Stimulated activated CD8-positive, alpha-beta memory T cell treated with anti-CD3 and anti-CD28 coated beads, Interleukin-4, amount 100 ng/mL, for 48 hours (primary cell): ENCODE results near the gene TRIM41.

Experiments used
- DNase-seq: peaks from one replicate; pipeline ENCODE4 v3.0.0-alpha.2; 2020

Gene TRIM41

DNA sequence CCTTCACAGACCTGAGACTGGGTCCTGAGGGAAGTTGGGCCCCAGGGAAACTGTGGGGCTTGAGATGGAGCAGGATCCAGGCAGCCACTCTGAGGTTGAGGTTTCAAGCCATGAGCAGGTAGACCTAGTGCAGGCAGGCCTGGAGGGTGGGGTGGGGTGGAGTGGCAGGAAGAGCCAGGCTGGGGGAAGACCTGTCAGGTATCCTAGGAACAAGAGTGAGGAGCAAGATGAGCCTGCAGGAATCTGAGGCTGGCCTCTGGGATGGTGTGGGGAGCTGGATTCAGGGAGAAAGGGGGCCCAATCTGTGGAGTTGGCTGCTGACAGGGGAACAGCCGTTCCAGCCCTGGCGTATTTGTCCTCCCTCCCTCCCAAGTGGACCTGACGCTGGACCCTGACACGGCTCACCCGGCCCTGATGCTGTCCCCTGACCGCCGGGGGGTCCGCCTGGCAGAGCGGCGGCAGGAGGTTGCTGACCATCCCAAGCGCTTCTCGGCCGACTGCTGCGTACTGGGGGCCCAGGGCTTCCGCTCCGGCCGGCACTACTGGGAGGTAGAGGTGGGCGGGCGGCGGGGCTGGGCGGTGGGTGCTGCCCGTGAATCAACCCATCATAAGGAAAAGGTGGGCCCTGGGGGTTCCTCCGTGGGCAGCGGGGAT, 10.8 kb downstream of the TRIM41 start:
- peak; percentile 34 for DNase-seq

GRCh38 chr5:181234455-181235306, 11.6 kb downstream of the TRIM41 start:
- peak; percentile 43 for DNase-seq

DNA sequence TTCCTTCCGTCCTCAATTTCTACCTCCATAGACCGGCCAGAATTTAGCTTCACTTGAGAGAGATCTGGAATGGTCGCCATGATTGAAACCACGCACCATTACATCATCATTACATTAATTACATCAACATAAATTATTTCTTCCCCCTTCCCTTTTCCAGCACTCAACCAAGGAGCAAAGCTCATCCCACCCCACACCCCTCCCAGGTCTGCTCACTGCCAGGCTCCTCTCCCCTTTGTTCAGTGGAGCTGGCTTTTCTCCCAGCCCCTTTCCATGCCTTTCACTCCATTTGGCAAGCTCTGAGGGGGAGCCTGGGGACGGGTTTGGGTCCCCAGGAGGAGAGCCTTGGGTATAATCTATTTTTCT, 12.2 kb downstream of the TRIM41 start:
- no peak for DNase-seq

GRCh38 chr5:181235689-181236366, 12.7 kb downstream of the TRIM41 start:
- DNase-seq: no peak

GRCh38 chr5:181236471-181236870, 13.4 kb downstream of the TRIM41 start:
- DNase-seq: no peak

GRCh38 chr5:181236954-181237641, 14.0 kb downstream of the TRIM41 start:
- no peak for DNase-seq

- no peak for DNase-seq
Measured at GRCh38 chr5:181237729-181238385, 14.8 kb downstream of the TRIM41 start.

DNA sequence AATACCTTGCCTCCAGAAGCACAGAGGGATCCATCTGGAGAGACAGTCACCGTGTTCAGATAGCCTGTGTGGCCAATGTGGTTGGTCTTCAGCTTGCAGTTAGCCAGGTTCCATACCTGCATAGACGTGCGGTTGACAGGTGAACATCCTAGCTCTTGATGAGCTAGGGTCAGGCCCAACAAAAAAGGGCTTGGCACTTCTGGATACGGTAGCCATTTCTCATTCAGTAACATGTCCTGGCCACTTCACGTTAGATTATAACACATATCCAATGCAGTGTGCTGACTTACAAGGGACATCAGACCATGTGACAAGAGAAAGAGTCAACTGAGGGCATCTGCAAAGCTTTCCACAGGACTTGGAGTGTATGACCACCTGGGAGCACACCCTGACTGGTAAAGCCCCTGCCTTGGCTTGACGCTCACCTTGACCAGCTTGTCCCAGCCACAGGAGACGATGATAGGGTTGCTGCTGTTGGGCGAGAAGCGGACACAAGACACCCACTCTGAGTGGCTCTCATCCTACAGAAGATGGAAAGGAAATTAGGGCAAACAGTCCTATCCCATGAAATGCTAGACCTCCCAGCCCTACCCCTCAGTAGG, 16.1 kb downstream of the TRIM41 start:
- no peak for DNase-seq

- DNase-seq: peak; percentile 75
Measured at GRCh38 chr5:181241393-181241975, 18.4 kb downstream of the TRIM41 start.

- no peak for DNase-seq
Measured at GRCh38 chr5:181242031-181242451, 19.0 kb downstream of the TRIM41 start.

GRCh38 chr5:181243018-181243563, 20.0 kb downstream of the TRIM41 start:
- peak; percentile 67 for DNase-seq

- peak; percentile 93 for DNase-seq
Measured at GRCh38 chr5:181243564-181244343, 20.7 kb downstream of the TRIM41 start, which contains the start of gene RACK1. Gene RACK1, minus strand, starts transcription at chr5:181243906. Its CDS starts 106 bp downstream, at chr5:181243800.

DNA sequence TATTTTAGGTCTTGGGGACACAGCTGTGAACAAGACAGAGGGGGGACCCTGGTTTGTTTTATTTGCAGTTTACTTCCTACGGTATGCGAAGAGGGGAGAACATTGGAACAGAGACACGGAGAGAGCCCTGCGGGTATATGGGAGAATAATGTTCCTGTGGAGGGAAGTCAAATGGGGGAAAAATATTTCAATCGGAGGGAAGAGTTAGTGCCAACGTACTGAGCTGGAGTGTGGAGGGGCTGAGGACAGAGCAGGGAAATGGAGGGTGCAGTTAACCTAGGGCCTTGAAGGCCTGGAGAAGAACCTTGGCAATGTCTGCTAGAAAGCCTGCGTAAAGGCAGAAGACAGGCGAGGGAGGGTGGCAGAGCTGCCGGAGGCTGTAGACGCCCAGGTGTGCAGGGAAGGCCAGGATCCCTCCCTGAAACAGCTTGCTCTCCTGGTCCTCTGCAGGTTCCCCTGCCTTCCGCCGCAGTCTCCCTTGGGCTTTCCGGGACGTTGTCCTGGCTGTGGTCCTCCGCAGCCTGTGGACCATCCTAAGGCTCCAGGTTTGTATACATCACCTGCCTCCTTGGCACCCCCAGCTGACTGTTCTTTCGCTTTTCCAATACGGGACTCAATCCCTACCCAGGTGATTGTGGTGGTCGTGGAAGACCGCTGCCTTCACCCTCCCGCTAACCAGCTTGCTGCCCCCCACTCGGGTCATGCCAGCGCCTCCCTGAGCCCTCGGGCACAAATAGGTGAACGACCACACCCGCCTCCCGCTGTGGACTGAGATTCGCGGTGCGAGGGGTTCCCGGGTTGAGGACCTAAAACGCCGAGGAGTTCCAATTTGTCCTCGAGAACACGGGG, 22.6 kb downstream of the TRIM41 start:
- DNase-seq: no peak

GRCh38 chr5:181246276-181247049, 23.4 kb downstream of the TRIM41 start:
- DNase-seq: peak; percentile 89

- no peak for DNase-seq
Measured at GRCh38 chr5:181248277-181248676, 25.2 kb downstream of the TRIM41 start.

DNA sequence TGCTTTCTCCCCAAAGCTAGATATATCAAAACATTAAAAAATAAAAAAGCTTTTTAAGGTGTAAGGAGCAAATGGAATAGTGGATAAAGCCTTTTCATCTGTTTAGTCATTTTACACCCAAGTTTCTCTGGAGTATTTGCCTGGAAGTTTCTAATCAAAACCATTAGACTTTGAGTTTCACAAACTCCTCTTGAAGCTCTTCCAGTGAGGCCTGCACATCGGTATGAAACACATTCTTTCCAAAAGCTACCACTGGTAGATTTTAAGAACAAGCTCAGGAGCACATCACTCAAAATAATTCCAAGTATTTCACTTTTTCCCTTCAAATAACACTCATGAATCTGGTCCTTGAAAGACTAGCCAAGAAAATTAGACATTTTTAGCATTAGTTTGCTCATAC, 32.2 kb downstream of the TRIM41 start:
- no peak for DNase-seq

DNA sequence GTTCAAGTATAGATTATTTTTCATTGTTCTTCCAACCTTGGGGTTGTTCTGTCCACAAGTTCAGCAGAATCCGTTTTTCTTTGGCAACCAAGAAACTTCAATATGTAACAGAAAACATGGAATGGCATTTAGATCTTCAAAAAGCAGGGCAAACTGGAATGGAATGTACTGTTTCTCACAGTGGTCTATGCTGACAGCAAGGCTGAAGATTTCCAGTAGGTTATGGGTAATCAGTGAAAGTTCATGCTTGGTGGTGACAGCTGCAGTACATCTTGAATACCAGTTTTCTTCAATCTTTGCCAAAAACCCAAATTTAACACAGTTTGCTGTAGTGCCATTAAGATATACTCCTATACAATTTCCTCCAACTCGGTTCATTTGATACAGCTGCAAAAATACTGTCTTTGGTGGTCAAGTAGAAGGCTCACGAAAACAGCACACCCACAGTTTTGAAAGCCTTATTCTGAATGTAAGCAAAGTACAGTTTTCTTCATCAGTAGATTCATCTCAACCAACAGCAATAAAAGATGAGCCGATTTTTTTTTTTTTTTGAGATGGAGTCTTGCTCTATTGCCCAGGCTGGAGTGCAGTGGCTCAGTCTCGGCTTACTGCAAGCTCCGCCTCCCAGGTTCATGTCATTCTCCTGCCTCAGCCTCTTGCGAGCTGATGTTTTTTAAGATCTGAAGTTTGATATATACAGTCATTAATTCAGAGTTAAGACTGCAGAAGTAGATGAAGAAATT, 32.9 kb downstream of the TRIM41 start:
- DNase-seq: peak; percentile 16

- no peak for DNase-seq
Measured at GRCh38 chr5:181258576-181258975, 35.5 kb downstream of the TRIM41 start.
